ENCODE results near the gene DHX15. TPM values are rescaled to one million over a fixed set of nuclear protein-coding genes. Genes with fewer than 3 reads are reported as not detected.

The DHX15 gene
- total and polyA plus RNA-seq, 2 of the 13 experiments (the other 11 are each of a cell fraction or from before 2014, with no cell fraction given) = 92.9 to 165 TPM

DNA sequence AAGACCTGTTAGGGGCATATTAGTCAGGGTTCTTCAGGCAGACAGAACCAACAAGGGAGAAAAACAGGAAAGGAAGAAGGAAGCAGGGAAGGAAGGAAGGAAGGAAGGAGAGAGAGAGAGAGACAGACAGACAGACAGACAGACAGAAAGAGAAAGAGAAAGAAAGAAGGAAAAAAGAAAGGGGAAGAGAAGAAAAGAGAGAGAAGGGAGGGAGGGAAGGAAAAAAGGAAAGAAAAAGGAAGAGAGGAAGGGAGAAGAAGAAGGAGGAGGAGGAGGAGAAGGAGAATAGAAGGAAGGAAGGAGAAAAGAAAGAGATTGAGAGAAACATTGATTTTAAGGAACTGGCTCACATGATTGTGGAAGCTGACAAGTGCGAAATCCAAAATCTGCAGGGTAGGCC, 89.0 kb downstream of the DHX15 start (continued):
- TF ChIP-seq TBX3 (IDR thresholded peaks at IDR 0.05; ENCODE audit: borderline replicate concordance) (no peak), ZNF543 (CRISPR knock-in tag; IDR thresholded peaks at IDR 0.05) (no peak), ZNF564 (CRISPR knock-in tag; IDR thresholded peaks at IDR 0.05) (no peak), DR1 (CRISPR knock-in tag; IDR thresholded peaks at IDR 0.05) (no peak), ZNF768 (CRISPR knock-in tag; IDR thresholded peaks at IDR 0.05) (no peak), CBX5 (CRISPR knock-in tag; IDR thresholded peaks at IDR 0.05; ENCODE audit: borderline replicate concordance) (no peak), ZBTB34 (CRISPR knock-in tag; IDR thresholded peaks at IDR 0.05) (no peak), ZNF180 (CRISPR knock-in tag; IDR thresholded peaks at IDR 0.05; ENCODE audit: borderline replicate concordance, low read depth) (no peak)
- TF ChIP-seq, protein P1, sequence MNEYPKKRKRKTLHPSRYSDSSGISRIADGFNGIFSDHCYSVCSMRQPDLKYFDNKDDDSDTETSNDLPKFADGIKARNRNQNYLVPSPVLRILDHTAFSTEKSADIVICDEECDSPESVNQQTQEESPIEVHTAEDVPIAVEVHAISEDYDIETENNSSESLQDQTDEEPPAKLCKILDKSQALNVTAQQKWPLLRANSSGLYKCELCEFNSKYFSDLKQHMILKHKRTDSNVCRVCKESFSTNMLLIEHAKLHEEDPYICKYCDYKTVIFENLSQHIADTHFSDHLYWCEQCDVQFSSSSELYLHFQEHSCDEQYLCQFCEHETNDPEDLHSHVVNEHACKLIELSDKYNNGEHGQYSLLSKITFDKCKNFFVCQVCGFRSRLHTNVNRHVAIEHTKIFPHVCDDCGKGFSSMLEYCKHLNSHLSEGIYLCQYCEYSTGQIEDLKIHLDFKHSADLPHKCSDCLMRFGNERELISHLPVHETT (CRISPR knock-in tag; conservative IDR thresholded peaks at IDR 0.05) = no peak

DNA sequence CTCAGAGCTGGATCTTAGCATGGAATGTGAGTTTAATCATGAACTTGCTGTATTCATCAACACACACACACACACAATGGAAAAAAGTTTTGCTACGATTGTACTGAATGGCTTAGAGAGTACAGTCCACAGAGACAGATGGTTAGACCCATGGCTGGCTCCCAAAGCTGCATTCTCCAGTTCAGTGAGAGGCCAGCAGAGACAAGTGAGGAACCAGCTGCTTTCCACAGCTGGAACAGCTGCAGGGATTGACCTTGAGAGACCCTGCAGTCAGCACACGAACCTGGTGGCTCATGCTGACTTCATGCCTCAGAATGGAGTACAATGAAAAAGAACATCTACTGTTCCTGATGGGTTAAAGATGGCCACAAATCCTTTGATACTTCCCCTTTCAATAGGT, 94.5 kb downstream of the DHX15 start:
- H3K4me3 ChIP-seq (replicated peaks in 1 of 3; ENCODE audit: insufficient read depth in 1 of 3, low read depth in 2 of 3, low read length in 3 of 3) = no peak overlapping the region
- no peak overlapping the region for H3K9ac ChIP-seq (ENCODE audit: insufficient read depth, low read depth, low read length)
- H4K20me1 ChIP-seq (ENCODE audit: insufficient read depth, low read length) = no peaks in the 10 kb centered on the region; the same call in 1 of the 2 replicates
- intact Hi-C loops (cut with micrococcal nuclease; ENCODE audit: unreplicated experiment) = loop anchor here (10.0 kb wide), 1 partner anchor 485 kb away; no protein-coding TSS in a partner anchor
- H3K79me2 ChIP-seq (ENCODE audit: insufficient read depth, low read length) = no peaks in the 10 kb centered on the region
- no peaks in the 10 kb centered on the region for H3K36me3 ChIP-seq (replicated peaks in 1 of 2; ENCODE audit: control insufficient read depth in 1 of 2, insufficient read depth in 2 of 2, low read length in 2 of 2)
- CTCF ChIA-PET (ENCODE audit: low intra/inter-chr PET ratio, low total read pairs) = interaction anchor here (2.6 kb wide), 1 partner anchor 198 kb away, joined by 17 read pairs; no protein-coding TSS in a partner anchor
- 5% methylated on average over 1 of the region's 2 CpGs for WGBS (ENCODE audit: low lambda C conversion rate)
- no peak overlapping the region for H3K27ac ChIP-seq (ENCODE audit: extremely low read length, insufficient read depth, low read length)
- H3K4me1 ChIP-seq (ENCODE audit: insufficient read depth, low read length) = 0 out of 2 replicates have a peak, but pooled peaks cover 6% of the 10 kb centered on the region
- 0 out of 5 replicates have a peak, but pooled peaks cover 0 to 6% of the 10 kb centered on the region in 2 experiments for H3K27me3 ChIP-seq (ENCODE audit: control insufficient read depth in 1 of 2, insufficient read depth in 2 of 2, low read length in 2 of 2)
- no peak for ATAC-seq
- in situ Hi-C loops (cut with HindIII; ENCODE audit: extremely low pct_ligation_motif_present, low pct_unique_long_range_greater_than_20kb) = loop anchor here (5.0 to 25.0 kb wide), 2 partner anchors 197 to 497 kb away; no protein-coding TSS in a partner anchor
- H3K4me2 ChIP-seq (ENCODE audit: low read depth, low read length) = no peak overlapping the region
- H2AFZ ChIP-seq (ENCODE audit: low read length) = no peak overlapping the region
- no peaks in the 10 kb centered on the region for H3K9me3 ChIP-seq (ENCODE audit: low read length)
- POLR2A ChIA-PET = no interaction called here
- no TSS peak for BruUV-seq (replicated peaks)
- DNase-seq (ENCODE audit: low spot score) = no peak
- FAIRE-seq = no peak
- no peak for TF ChIP-seq ETS1 (CRISPR knock-in tag; IDR thresholded peaks at IDR 0.05)
- no peak for TF ChIP-seq MAFK (conservative IDR thresholded peaks at IDR 0.05 in 1 of 2, IDR thresholded peaks at IDR 0.05 in 1 of 2; ENCODE audit: low read length in 2 of 2)
- TF ChIP-seq MTF1 (CRISPR knock-in tag; IDR thresholded peaks at IDR 0.05) = no peak
- TF ChIP-seq SOX13 (IDR thresholded peaks at IDR 0.05) = no peak
- TF ChIP-seq SOX13 (CRISPR knock-in tag; conservative IDR thresholded peaks at IDR 0.05 in 1 of 2, IDR thresholded peaks at IDR 0.05 in 1 of 2) = no peak
- no peak for TF ChIP-seq SMARCE1 (IDR thresholded peaks at IDR 0.05; ENCODE audit: borderline replicate concordance)
- TF ChIP-seq POLR2AphosphoS5 (IDR thresholded peaks at IDR 0.05; ENCODE audit: low read depth, low read length) = no peak
- no peak for TF ChIP-seq MED1 (CRISPR knock-in tag; IDR thresholded peaks at IDR 0.05)
- TF ChIP-seq ZSCAN29 (CRISPR knock-in tag; conservative IDR thresholded peaks at IDR 0.05) = no peak
- TF ChIP-seq TFDP2 (CRISPR knock-in tag; IDR thresholded peaks at IDR 0.05) = no peak

Measured in HepG2 (cell line).